ENCODE data around the gene RAI1.

DNA sequence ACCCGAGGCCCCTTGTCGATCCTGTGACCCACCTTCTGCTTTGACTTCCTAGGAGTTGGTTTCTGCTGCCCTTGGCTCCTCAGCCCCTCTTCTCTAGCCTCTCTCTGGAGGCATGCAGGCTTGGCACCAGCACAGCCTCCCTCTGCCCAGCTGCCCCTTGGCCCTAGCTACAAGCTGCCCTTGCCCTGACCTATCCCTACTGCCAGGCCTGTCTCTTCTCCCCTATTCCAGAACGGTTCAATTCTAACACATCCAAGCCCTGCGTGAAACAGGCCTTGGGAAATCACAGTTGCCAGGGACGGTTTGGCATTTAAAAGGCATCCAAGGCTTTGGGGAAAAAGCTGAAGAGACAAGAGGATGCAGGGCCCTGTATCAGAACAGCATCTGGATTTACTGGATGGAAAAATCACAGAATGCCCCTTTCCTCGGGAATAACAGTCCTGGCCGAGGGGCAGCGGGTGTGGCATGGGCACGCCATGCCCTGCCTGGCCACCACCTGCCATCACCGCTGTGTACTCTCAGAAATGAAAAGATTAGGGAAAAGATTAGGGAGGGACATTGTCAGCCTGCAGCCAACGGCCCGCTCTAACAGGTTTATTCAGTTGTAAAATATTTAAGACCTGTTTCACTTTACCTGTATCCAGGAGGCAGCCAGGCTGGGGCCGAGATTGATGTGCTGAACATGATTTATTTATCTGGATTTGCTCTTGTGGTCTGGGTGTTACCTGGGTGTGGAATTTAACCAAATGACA, 15.8 kb downstream of the RAI1 start:
- TF ChIP-seq, protein P1, sequence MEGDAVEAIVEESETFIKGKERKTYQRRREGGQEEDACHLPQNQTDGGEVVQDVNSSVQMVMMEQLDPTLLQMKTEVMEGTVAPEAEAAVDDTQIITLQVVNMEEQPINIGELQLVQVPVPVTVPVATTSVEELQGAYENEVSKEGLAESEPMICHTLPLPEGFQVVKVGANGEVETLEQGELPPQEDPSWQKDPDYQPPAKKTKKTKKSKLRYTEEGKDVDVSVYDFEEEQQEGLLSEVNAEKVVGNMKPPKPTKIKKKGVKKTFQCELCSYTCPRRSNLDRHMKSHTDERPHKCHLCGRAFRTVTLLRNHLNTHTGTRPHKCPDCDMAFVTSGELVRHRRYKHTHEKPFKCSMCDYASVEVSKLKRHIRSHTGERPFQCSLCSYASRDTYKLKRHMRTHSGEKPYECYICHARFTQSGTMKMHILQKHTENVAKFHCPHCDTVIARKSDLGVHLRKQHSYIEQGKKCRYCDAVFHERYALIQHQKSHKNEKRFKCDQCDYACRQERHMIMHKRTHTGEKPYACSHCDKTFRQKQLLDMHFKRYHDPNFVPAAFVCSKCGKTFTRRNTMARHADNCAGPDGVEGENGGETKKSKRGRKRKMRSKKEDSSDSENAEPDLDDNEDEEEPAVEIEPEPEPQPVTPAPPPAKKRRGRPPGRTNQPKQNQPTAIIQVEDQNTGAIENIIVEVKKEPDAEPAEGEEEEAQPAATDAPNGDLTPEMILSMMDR (IDR thresholded peaks at IDR 0.05), result no peak
- TF ChIP-seq POLR2A (IDR thresholded peaks at IDR 0.05), result no peak
